Panc1 (cell line): ENCODE results near the gene FUT3. TPM values are rescaled to one million over a fixed set of nuclear protein-coding genes. Genes with fewer than 3 reads are reported as not detected.
A peak's percentile ranks its signal among the peaks of the same experiment; 100 is the strongest.

Experiments
- ATAC-seq: fragments of 200-7000 bp; cut with Tn5 transposase; 2 replicates; pipeline ENCODE4 v1.9.1; 2020; ENCODE audit warnings: mild to moderate bottlenecking, moderate library complexity
- BruUV-seq: library from RNA; stranded (reverse); fragments of 400-500 nt; replicated peaks from 2 replicates; lab custom pipeline; 2021; lab: Mats Ljungman, UMichigan
- CTCF ChIA-PET: fragments of 300-600 bp; sonication (Branson Sonifier 250); formaldehyde crosslinking; loops from one replicate; lab custom pipeline; 2022; ENCODE audit warnings: antibody characterized with exemption; lab: Charles Lee
- POLR2A ChIA-PET: fragments of 300-600 bp; sonication (Branson Sonifier 250); formaldehyde crosslinking; loops from one replicate; lab custom pipeline; 2022; ENCODE audit warnings: antibody characterized with exemption; lab: Charles Lee
- DNase-seq: peaks from one replicate; pipeline ENCODE4 v3.0.0-alpha.2; 2010; ENCODE audit warnings: low read depth, low spot score
- H3K27ac ChIP-seq: 2 replicates; pipeline ENCODE4 v1.5.1; 2011; ENCODE audit warnings: mild to moderate bottlenecking, low read length, inconsistent platforms
- H3K27me3 ChIP-seq: fragments of 200-500 bp; sonication (Bioruptor generic); 2 replicates; pipeline ENCODE4 v1.6.0; 2014; ENCODE audit warnings: low read length, inconsistent platforms; ENCODE audit not compliant: control insufficient read depth, insufficient read depth
- H3K36me3 ChIP-seq: fragments of 200-500 bp; sonication (Bioruptor generic); 2 replicates; pipeline ENCODE4 v1.5.1; 2014; ENCODE audit warnings: inconsistent platforms, mild to moderate bottlenecking, low read length, moderate library complexity; ENCODE audit not compliant: control insufficient read depth, insufficient read depth
- H3K4me1 ChIP-seq: 2 replicates; pipeline ENCODE4 v1.5.1; 2011; ENCODE audit warnings: inconsistent platforms, mild to moderate bottlenecking, low read length, moderate library complexity; ENCODE audit not compliant: control insufficient read depth, insufficient read depth
- H3K4me3 ChIP-seq, 2 experiments: 2 replicates each; pipeline ENCODE4 v1.5.1; 2011 to 2012; ENCODE audit warnings: low read depth in 2 of 2, low read length in 2 of 2, mild to moderate bottlenecking in 2 of 2, inconsistent platforms in 1 of 2, moderate library complexity in 1 of 2
- H3K9me3 ChIP-seq: fragments of 200-500 bp; sonication (Bioruptor generic); 2 replicates; pipeline ENCODE4 v1.5.1; 2014; ENCODE audit warnings: low read depth, mild to moderate bottlenecking, inconsistent platforms, low read length, moderate library complexity; ENCODE audit not compliant: control insufficient read depth, insufficient read depth
- CTCF ChIP-seq: fragments of 450-650 bp; IDR thresholded peaks from 2 replicates; pipeline ENCODE4 v1.5.1; 2017; ENCODE audit warnings: mild to moderate bottlenecking
- POLR2AphosphoS5 ChIP-seq: IDR thresholded peaks from 2 replicates; pipeline ENCODE4 v1.6.1; 2012; ENCODE audit warnings: mild to moderate bottlenecking, low read depth, low read length, moderate library complexity
- REST ChIP-seq, 2 experiments: IDR thresholded peaks; 2 replicates each; pipeline ENCODE4 v1.6.1; 2011 to 2012; ENCODE audit warnings: low read depth in 2 of 2, control low read depth in 1 of 2, low read length in 1 of 2, mild to moderate bottlenecking in 1 of 2, moderate library complexity in 1 of 2; ENCODE audit not compliant: insufficient read depth in 1 of 2
- SIN3A ChIP-seq: IDR thresholded peaks from 2 replicates; pipeline ENCODE4 v1.6.1; 2012; ENCODE audit warnings: low read depth, mild to moderate bottlenecking, low read length, moderate library complexity, borderline replicate concordance; ENCODE audit not compliant: insufficient read depth
- TCF7L2 ChIP-seq: IDR thresholded peaks from 2 replicates; pipeline ENCODE4 v1.6.1; 2011; ENCODE audit warnings: mild to moderate bottlenecking, low read depth, low read length, inconsistent platforms
- in situ Hi-C: cut with HindIII; loops from 2 replicates; pipeline ENCODE4 v1.10.0; 2016; ENCODE audit warnings: low sequenced_read_pairs, low pct_unique_long_range_greater_than_20kb
- intact Hi-C: fragments of 100-400 bp; cut with micrococcal nuclease; formaldehyde crosslinking; loops from one replicate; pipeline ENCODE4 v1.10.0; 2022; ENCODE audit not compliant: unreplicated experiment
- total RNA-seq: library from RNA; stranded (reverse); gene quantifications from one replicate; pipeline ENCODE4 v1.2.1, GENCODE V29; 2021; ENCODE audit not compliant: unreplicated experiment

Gene FUT3
- total RNA-seq, 1 experiment from 2014 or later = 0.36 TPM

GRCh38 chr19:5867201-5868136 lies 16.2 kb upstream of the FUT3 start:
- CTCF ChIA-PET = no interaction called here
- in situ Hi-C loops (no loop called here), intact Hi-C loops (no loop called here)
- no peaks in the 10 kb centered on the region for H3K27me3 ChIP-seq
- ATAC-seq = peak; percentile 11; the same call in 1 of the 2 replicates
- H3K27ac ChIP-seq = no peak overlapping the region
- BruUV-seq = no TSS peak
- DNase-seq = no peak
- TF ChIP-seq POLR2AphosphoS5 = no peak
- no peak for TF ChIP-seq SIN3A
- no peak for TF ChIP-seq CTCF
- no peak for TF ChIP-seq REST (IDR thresholded peaks at IDR 0.05; ENCODE audit: insufficient read depth in 1 of 2, low read depth in 2 of 2, low read length in 1 of 2)
- TF ChIP-seq TCF7L2 = no peak
- no peaks in the 10 kb centered on the region for H3K9me3 ChIP-seq
- POLR2A ChIA-PET = no interaction called here
- H3K36me3 ChIP-seq = no peaks in the 10 kb centered on the region
- no peak overlapping the region for H3K4me3 ChIP-seq
- no peaks in the 10 kb centered on the region for H3K4me1 ChIP-seq

GRCh38 chr19:5865772-5866171 lies 14.5 kb upstream of the FUT3 start:
- DNase-seq = no peak
- no TSS peak for BruUV-seq
- no peak overlapping the region for H3K27ac ChIP-seq
- H3K4me3 ChIP-seq = no peak overlapping the region
- ATAC-seq = no peak
- H3K36me3 ChIP-seq = no peaks in the 10 kb centered on the region
- CTCF ChIA-PET = no interaction called here
- H3K27me3 ChIP-seq = no peaks in the 10 kb centered on the region
- intact Hi-C loops (no loop called here), in situ Hi-C loops (no loop called here)
- no peaks in the 10 kb centered on the region for H3K4me1 ChIP-seq
- TF ChIP-seq SIN3A (no peak), POLR2AphosphoS5 (no peak)
- no peaks in the 10 kb centered on the region for H3K9me3 ChIP-seq
- POLR2A ChIA-PET = no interaction called here
